HG02571 (cell line): Measurements from ENCODE around the gene SLC7A5.
"Not testable (repeated sequence)": the region's sequence is repeated elsewhere in the genome, so short reads cannot be mapped to it uniquely, and the experiment has no call there.

ENCODE experiments used
- ATAC-seq: cut with Tn5 transposase; IDR thresholded peaks from one replicate; pipeline ENCODE4 v1.9.1; 2021; ENCODE audit warnings: mild to moderate bottlenecking, moderate library complexity; ENCODE audit not compliant: unreplicated experiment

SLC7A5 gene

GRCh38 chr16:87802670-87803069, 66.6 kb downstream of the SLC7A5 start:
- no peak for ATAC-seq

GRCh38 chr16:87801679-87802259, 67.5 kb downstream of the SLC7A5 start:
- no peak for ATAC-seq

GRCh38 chr16:87800497-87800896, 68.8 kb downstream of the SLC7A5 start:
- no peak for ATAC-seq

- ATAC-seq: no peak
Measured at GRCh38 chr16:87795336-87795735, 74.0 kb downstream of the SLC7A5 start.

GRCh38 chr16:87794485-87795078, 74.7 kb downstream of the SLC7A5 start:
- no peak for ATAC-seq

- no peak for ATAC-seq
Measured at GRCh38 chr16:87792205-87792565, 77.1 kb downstream of the SLC7A5 start.

- no peak for ATAC-seq
Measured at GRCh38 chr16:87791295-87792204, 77.8 kb downstream of the SLC7A5 start.

GRCh38 chr16:87790292-87791100, 78.8 kb downstream of the SLC7A5 start:
- ATAC-seq: no peak

GRCh38 chr16:87789437-87790291, 79.6 kb downstream of the SLC7A5 start:
- ATAC-seq: no peak

- ATAC-seq: not testable (repeated sequence)
Measured at GRCh38 chr16:87788730-87789436, 80.4 kb downstream of the SLC7A5 start.

- ATAC-seq: not testable (repeated sequence)
Measured at GRCh38 chr16:87787451-87788091, 81.7 kb downstream of the SLC7A5 start.

- no peak for ATAC-seq
Measured at GRCh38 chr16:87784812-87785211, 84.5 kb downstream of the SLC7A5 start.

GRCh38 chr16:87782033-87782432, 87.3 kb downstream of the SLC7A5 start:
- ATAC-seq: no peak

GRCh38 chr16:87780385-87780989, 88.8 kb downstream of the SLC7A5 start:
- ATAC-seq: no peak
